GM18502 (cell line): ENCODE data around the gene LAMTOR3.

ENCODE experiments used
- ATAC-seq: cut with Tn5 transposase; IDR thresholded peaks from one replicate; pipeline ENCODE4 v1.9.1; 2021; ENCODE audit warnings: mild to moderate bottlenecking; ENCODE audit not compliant: unreplicated experiment, poor library complexity

LAMTOR3 gene, protein sequence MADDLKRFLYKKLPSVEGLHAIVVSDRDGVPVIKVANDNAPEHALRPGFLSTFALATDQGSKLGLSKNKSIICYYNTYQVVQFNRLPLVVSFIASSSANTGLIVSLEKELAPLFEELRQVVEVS

DNA sequence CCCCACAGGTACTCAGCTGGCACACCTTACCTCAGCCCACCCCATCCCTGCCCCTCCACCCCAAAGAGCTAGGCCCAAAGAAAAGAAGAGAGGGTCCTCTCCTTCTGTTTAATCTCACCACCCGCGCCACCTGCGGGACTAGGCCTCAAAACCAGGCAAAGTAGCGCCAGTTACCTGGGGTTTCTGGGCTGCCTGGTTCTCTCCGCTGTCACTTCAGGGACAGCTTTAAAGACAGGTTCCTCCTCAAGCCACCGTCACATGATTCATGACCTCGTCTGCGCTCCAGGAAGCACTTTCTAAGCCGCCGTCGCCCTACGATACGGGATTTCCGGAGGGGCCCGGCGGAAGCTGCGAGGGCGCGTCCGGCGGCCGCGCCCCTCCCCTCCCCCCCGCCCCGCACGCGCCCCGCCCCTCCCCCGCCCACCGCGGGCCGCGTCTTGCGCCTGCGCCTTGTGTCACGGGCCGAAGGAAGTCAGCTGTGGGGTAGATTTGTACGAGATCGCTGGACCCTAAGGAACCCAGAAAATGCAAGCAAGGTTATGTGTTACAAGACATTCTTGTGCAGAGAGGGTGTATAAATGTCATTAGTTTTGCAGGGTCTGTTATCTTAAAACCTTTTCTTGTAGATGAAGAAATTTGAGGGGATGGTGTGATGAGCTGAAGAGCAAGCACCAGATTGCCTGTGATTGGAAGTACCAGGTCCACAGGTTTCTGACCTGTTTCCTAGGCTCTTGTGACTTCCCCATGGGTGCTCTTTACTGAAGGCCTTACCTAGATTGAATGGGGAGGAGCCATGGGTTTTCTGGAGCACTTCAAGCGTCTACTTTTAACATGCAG lies at the start of gene LAMTOR3:
Gene LAMTOR3, minus strand, starts transcription at position 267 of the 837 bp plus-strand sequence. CDS start 464 bp downstream, outside the sequence.
- peak; percentile 100 for ATAC-seq

DNA sequence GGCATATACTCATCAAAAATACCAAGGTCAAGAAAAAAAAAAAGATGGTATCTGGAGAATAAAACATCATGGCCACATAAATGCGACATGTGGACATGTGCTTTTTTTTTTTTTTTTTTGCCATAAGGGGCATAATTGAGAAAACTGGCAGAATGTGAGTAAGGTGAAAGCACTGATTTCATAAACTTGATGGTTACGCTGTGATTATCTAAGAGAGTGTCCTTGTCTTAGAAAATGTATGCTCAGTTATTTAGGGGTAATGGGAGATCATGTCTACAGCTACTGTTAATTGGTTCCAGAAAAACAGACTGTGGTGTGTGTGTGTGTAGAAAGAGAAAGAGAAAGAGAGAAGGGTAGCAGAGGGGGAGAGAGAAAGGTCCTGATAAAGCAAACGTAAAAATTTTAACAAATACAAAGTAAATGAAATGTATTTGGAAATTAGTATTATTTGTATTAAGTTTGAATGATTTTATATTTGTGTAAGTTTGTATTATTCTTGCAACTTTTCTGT lies 44.1 kb upstream of the LAMTOR3 start:
- ATAC-seq, result no peak

DNA sequence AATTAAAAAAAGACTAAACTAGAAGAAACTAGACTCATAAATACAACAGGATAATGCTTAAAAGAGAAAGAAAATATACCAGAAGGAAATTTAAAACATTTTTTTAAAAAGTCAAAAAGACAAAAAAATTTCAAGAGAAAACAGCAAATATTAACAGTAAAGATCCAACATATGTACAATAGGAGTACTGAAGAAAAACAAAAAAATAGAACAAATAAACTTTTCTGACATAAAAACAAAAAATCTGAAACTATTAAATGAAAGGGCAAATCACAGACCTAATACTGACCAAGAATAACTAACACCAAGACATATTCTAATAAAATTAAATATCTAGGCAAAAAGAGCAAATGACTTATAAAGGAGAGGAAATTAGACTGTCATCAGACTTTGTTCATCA lies 40.7 kb upstream of the LAMTOR3 start:
- no peak for ATAC-seq

DNA sequence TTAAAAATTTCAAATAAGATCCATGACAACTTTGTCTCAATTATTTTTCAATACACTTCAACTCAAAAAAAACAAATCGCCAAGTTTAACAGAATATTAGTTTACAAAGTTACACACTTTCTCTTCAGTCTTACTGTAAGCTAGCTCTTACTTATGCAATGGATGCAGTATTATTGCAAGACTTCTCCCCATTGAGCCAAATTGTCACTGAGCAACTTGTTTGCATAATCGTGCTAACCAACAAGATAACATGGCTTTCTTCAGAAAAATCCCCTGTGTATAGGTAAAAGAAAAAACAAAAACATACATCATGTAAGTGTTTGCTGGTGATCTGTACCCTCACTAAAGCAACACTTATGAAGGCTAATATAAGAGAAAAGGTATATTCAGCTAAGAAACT lies 33.3 kb upstream of the LAMTOR3 start:
- no peak for ATAC-seq

DNA sequence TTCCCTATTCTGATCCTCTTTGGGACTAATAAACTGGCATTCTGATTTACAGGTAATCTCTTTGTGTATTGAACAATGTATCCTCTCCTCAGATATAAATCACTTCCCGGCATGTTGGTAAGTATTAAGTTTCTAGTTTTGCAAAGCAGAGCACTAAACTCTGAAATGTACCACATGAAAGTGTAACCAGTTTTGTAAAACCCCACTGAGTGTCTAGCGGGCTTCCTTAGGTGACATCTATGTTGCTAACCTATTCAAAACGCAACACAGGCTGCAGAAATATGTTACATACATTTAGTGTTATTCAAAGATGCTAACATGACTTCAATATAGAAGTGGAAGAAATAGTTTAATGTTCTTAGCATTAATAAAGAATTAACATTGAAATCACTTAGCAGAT lies 26.9 kb upstream of the LAMTOR3 start:
- no peak for ATAC-seq

DNA sequence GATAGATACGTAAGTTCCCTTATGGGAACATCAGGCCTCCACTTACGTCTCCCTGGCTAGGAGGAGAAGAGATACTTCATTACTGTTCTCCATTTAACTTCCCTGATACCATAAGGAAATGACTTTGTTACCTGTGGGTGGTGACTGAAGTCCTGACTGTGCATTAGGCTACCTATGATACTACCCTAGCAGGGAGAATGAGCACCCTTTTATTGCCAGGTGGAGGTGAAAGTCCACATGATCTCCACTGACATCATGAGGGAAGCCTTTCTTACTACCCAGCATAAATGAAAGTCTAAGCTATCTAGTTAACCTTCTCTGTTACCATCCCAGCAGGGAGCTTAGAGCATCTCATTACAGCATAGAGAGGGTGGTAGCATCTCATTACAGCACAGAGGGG lies 24.4 kb upstream of the LAMTOR3 start:
- no peak for ATAC-seq

DNA sequence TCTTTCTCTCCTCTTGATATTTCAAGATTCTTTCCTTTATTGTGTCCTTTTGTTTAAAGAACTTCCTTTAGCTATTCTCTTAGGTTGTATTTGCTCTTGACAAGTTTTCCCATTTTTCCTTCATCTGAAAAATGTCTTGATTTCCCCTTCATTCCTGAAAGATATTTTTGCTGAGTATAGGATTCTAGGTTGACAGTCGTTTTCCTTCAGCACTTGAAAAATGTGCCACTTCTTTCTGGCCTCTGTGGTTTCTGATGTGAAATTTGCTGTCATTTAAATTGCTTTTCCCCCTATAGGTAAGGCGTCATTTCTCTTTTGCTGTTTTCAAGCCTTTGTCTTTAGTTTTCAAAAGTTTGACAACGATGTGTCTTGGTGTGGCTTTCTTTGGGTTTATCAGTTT lies 23.3 kb upstream of the LAMTOR3 start:
- no peak for ATAC-seq

DNA sequence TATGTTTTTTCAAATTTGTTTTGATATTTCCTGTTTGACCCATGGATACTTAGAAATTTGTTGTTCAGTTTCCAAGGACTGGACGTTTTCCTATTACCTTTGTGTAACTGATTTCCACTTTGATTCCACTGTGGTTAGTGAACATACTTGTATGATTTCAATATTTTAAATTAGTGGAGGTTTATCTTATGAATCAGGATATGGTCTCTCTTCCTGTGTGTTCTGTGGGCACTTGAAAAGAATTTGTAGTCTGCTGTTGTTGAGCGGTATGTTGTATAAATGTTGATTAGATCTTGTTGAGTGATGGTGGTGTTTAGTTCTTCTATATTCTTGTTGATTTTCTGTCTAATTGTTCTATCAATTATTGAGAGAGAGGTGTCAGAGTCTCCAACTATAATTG lies 21.2 kb upstream of the LAMTOR3 start:
- no peak for ATAC-seq

DNA sequence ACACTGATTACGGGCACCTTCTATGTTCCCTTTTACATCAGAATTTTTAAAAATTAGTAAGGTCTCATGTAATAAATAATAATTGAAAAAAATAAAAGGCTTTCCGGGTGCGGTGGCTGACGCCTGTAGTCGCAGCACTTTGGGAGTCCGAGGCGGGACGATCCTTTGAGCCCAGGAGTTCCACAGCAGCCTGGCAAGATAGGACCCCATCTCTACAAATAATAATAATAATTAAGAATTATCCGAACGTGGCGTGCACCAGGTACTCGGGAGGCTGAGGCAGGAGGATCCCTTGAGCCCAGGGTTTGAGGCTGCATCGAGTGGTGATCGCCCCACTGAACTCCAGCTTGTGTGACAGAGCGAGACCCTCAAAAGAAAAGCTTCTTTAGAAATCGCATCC lies 771 bp upstream of the LAMTOR3 start:
- ATAC-seq, result no peak

DNA sequence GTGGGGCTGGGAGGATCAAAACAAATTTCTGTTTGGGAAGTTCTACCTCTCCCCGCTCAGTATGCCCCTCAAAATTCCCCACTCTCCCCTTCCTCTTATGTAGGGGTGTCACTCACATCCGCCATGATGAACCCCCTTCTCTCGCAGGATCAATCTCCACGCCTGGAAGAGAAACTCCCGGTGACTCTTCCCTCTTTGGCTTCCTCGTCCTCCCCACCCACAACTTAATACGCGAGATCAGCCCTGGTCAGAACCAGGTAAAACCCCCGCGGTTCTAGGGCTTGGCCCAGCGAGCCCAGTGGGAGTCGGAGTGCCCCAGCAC lies 427 bp downstream of the LAMTOR3 start:
- no peak for ATAC-seq

DNA sequence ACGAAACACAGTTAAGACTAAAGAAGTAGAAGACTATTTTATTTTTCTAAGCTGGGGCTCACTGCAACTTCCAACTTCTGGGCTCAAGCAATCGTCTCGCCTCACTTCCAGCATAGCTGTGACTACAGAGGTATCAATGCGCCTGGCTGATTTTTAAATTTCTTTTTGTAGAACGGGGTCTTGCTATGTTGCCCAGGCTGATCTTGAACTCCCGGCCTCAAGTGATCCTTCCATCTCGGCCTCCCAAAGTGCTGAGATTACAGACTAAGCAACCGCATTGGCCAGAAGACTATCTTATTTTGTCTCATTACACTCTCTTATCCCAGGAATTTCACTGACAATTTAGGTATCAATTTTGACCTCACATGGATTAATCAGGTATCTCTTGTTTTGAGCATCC lies 1.2 kb downstream of the LAMTOR3 start:
- ATAC-seq, result no peak

DNA sequence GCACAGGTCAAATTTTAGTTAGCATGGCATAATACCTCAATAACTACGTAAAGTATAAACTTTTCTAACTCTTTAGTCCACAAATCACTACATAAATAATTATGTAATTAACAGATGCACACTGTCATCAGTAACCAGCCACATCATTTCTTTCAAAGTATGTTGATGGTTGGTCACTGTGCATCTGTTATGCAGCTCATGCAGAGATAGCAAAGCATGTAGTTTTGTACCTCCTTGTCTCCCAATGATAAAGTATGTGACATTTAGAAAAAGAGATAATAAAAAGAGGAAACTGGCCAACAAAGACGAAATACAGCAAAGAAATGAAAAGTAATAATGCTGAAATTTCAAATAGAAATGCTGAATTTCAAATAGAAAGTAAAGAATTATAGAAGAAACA lies 2.9 kb downstream of the LAMTOR3 start:
- no peak for ATAC-seq

DNA sequence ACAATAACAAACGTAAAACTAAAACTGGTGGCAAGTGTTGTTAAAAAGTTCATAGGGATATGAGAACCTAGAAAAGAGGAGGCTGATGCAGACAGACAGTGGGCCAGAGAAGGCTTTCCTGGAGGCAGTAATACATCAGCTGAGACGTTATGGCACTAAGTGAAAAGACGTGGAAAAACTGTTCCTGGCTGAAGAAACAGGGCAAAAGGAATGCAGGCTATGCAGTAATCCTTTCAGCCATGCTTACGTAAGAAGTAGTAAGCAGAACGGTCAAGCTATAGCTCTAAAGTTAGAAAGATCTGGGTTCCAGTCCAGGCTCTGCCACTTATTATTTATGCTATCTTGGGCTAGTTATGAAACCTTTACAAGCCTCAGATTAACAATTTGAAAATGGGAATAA lies 6.4 kb downstream of the LAMTOR3 start:
- ATAC-seq, result no peak

DNA sequence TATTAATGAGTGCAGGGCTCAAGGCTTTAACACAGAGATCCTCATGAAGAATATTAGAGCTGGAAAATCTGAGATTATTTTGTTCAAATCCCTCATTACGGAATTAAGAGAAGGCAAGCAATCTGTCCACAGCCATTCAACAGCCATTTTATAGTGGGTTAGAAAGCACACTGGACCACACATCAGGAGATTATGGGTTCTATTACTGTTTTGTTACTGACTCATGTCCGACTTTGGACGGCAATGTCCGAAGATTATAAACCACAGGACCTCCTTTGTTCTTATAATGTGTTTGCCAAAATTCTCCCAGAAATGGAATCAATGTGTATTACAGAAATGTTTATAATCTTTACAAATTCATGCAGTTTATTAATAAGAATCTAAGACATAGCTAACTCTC lies 8.1 kb downstream of the LAMTOR3 start:
- no peak for ATAC-seq

DNA sequence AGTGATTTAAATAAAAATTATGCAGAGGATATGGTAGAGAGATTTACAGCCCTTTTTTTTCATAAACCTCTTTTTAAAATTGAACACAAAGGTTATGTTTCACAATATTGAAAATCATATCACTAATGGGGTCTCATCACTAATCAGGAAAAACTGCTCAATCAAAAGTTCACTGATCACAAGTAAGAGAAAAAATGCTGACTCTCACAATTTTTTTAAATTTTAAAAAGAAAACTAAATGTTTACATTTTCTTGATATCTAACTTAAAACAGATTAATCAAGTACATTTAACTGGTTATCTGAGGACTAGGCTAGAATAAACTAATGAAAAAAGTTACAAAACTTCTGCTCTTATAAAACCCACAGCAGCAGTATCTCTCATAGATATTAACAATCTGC lies 8.5 kb downstream of the LAMTOR3 start:
- no peak for ATAC-seq

DNA sequence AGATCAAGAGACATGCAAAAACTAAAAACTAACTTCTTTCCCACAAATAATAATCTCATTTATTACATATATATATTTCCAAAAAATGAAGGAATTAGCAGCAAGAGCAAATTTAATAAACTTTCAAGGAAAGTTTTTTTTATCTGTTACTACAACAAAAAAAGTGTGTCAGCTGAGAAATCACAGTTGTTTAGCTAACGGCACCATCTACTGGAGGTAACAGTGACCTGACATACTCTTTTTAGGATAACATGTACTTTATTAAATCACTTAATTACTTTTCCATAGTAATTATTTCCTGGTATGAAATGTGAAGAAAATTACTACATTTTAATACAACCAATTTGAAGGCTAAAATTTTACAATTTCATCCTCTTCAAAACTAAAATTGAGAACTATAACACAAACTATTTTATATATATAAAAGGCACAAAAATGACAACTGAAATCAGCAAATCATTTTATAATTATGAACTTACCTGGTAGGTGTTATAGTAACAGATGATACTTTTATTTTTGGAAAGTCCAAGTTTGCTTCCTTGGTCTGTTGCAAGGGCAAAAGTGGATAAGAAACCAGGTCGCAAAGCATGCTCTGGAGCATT lies 9.1 kb downstream of the LAMTOR3 start:
- no peak for ATAC-seq

DNA sequence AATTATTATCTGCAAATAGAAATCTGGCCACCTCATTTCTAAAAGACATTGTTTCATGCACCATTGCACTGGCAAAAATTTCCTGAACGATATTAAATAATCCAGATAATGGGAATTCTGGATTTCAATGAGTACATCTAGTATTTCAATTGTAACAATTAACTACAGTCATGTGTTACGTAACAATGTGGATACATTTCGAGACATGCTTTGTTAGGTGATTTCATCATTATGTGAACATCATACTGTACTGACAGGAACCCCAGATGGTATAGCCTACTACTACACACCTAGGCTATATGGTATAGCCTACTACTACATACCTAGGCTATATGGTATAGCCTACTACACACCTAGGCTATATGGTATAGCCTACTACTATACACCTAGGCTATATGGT lies 14.8 kb downstream of the LAMTOR3 start:
- no peak for ATAC-seq

DNA sequence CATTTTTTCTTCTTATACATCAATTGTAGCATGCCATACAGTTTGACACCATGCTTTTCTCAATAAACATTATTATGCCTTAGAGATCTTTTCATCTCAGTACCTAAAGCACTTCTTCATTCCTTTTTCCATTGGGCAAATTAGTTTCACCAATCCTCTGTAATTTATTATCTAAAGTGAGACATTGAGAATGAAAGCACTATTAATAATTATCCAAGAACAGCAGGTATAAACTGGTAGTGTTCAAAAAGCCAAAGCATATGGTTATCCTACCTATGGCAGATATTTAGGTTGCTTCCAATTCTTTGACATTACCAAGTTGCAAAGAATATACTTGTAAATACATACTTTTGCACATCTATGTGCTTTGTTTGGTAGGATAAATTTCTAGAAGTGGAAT lies 15.6 kb downstream of the LAMTOR3 start:
- no peak for ATAC-seq

DNA sequence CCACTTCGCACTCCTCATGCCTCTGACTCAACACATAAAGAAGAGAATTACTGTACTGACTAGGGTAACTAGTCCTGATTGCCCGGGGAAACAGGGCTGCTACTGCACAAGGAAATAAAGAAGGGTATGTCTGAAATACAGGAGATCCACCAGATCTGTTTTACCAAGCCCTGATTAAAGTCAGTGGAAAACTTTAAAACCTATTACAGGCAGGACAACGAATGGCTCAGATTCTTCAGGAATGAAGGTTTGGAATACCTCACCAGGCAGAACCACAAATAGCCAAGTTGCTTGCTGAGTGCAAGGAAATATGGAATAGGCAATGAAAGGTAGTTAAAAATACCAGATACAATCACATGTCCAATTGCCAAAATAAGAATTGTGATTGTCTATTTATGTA lies 17.3 kb downstream of the LAMTOR3 start:
- ATAC-seq, result no peak

DNA sequence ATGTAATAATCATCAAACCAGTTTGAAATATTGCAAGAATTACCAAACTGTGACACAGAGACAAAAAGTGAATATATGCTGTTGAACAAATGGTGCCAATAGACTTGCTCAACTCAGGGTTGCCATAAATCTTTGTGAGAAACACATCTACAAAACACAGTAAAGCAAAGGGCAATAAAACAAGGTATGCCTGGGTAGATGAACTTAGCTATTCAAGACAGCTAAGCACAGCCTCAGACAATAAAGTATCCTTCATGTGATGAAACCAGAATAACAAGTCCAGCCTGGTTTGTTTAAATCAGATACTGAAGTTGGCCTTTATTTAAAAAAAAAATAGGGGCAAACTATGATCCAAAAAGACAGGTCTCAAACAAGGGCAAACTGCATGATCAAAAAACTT lies 19.2 kb downstream of the LAMTOR3 start:
- ATAC-seq, result no peak

DNA sequence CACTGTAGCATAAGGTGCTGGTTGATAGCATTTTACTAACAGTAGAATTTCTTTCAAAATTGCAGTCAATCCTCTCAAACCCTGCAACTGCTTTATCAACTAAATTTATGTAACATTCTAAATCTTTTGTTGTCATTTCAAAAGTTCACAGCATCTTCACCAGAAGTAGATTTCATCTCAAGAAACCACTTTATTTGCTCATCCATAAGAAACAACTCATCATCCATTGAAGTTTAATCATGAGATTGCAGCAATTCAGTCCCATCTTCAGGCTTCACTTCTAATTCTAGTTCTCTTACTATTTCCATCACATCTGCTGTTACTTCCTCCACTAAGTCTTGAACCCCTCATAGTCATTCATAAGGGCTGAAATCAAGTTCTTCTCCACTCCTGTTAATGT lies 21.7 kb downstream of the LAMTOR3 start:
- no peak for ATAC-seq

DNA sequence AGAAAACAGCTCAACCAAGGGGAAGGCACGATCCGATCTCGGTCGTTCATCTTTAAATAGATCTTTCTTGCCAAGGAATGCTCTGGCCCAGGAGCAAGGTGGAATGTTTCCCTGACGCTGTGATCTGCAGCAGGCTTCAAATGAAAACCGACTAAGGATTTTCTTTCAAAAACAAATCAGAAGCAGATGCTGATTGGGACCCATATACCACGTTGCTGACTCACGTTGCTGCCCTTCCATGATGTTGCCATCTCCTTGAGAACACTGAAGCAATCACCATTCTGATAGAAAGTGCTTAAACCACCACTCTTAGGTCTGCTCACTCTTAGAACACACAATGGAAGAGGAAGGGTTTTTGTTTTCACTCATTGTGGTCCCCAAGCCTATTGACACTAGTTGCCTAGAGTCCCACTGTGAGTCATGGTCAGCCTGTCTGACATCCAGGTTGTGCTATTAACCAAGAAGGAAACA lies 26.1 kb downstream of the LAMTOR3 start:
- ATAC-seq, result no peak
